H1 (cell line): Measurements from ENCODE around the gene GJA5.
"Not testable (repeated sequence)": the region's sequence is repeated elsewhere in the genome, so short reads cannot be mapped to it uniquely, and the experiment has no call there.

Experiments
- ASH2L ChIP-seq: fragments of 200-600, 300-600 bp; sonication (generic); IDR thresholded peaks from one replicate; pipeline ENCODE4 v1.7.1; 2017; ENCODE audit warnings: low read length
- CHD1 ChIP-seq: IDR thresholded peaks from 2 replicates; pipeline ENCODE4 v1.6.1; 2012; ENCODE audit warnings: low read depth, low read length, improper control_type of control experiment
- PHF8 ChIP-seq: fragments of 200-600 bp; sonication (generic); conservative IDR thresholded peaks from 2 replicates; pipeline ENCODE4 v1.7.1; 2012; ENCODE audit warnings: low read depth, mild to moderate bottlenecking, inconsistent platforms, low read length, moderate library complexity
- POLR2A ChIP-seq, 2 experiments: IDR thresholded peaks; 1 replicate in 1 of 2; 2 replicates in 1 of 2; pipeline ENCODE4 v1.6.1; 2011; ENCODE audit warnings: low read depth in 2 of 2, low read length in 2 of 2, mild to moderate bottlenecking in 2 of 2; ENCODE audit errors: control extremely low read depth in 1 of 2
- POLR2AphosphoS5 ChIP-seq: IDR thresholded peaks from 2 replicates; pipeline ENCODE4 v1.6.1; 2011; ENCODE audit warnings: low read depth, low read length
- RAD21 ChIP-seq, 2 experiments: IDR thresholded peaks in 1 of 2; conservative IDR thresholded peaks in 1 of 2; 2 replicates each; pipeline ENCODE4 v1.6.1; 2011; ENCODE audit warnings: low read depth in 2 of 2, low read length in 2 of 2, improper control_type of control experiment in 1 of 2, inconsistent platforms in 1 of 2, mild to moderate bottlenecking in 1 of 2, moderate library complexity in 1 of 2
- SP1 ChIP-seq: IDR thresholded peaks from 2 replicates; pipeline ENCODE4 v1.6.1; 2011; ENCODE audit warnings: low read depth, low read length
- SRF ChIP-seq: IDR thresholded peaks from 2 replicates; pipeline ENCODE4 v1.6.1; 2011; ENCODE audit warnings: mild to moderate bottlenecking, low read depth, low read length, moderate library complexity
- TF ChIP-seq, protein P1 (sequence below), 3 experiments: IDR thresholded peaks; 1 replicate in 2 of 3; 2 replicates in 1 of 3; pipeline versions ENCODE4 v1.5.1 to v1.6.1; 2011; ENCODE audit warnings: low read length in 3 of 3, mild to moderate bottlenecking in 3 of 3, inconsistent platforms in 2 of 3, low read depth in 1 of 3, moderate library complexity in 1 of 3; ENCODE audit not compliant: insufficient read depth in 1 of 3; ENCODE audit errors: control extremely low read depth in 1 of 3
- TF ChIP-seq, protein P2 (sequence below): IDR thresholded peaks from 2 replicates; pipeline ENCODE4 v1.6.1; 2012; ENCODE audit warnings: inconsistent platforms
- TF ChIP-seq, protein P3 (sequence below): IDR thresholded peaks from 2 replicates; pipeline ENCODE4 v1.6.1; 2011; ENCODE audit warnings: low read length, improper control_type of control experiment
- TF ChIP-seq, protein P4 (sequence below): IDR thresholded peaks from 2 replicates; pipeline ENCODE4 v1.6.1; 2012; ENCODE audit warnings: inconsistent platforms

DNA sequence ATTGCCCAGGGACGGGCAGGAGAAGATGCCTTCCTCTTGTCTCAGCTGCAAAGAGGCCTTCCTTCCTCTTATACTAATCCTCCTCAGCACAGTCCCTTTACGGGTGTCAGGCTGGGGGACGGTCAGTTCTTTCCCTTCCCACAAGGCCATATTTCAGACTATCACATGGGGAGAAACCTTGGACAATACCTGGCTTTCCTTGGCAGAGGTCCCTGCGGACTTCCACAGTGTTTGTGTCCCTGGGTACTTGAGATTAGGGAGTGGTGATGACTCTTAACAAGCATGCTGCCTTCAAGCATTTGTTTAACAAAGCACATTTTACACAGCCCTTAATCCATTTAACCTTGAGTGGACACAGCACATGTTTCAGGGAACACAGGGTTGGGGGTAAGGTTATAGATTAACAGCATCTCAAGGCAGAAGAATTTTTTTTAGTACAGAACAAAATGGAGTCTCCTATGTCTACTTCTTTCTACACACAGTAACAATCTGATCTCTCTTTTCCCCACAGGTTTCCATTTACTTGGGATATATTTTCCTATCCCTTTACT, 26.0 kb downstream of the GJA5 start:
- TF ChIP-seq, protein P1, sequence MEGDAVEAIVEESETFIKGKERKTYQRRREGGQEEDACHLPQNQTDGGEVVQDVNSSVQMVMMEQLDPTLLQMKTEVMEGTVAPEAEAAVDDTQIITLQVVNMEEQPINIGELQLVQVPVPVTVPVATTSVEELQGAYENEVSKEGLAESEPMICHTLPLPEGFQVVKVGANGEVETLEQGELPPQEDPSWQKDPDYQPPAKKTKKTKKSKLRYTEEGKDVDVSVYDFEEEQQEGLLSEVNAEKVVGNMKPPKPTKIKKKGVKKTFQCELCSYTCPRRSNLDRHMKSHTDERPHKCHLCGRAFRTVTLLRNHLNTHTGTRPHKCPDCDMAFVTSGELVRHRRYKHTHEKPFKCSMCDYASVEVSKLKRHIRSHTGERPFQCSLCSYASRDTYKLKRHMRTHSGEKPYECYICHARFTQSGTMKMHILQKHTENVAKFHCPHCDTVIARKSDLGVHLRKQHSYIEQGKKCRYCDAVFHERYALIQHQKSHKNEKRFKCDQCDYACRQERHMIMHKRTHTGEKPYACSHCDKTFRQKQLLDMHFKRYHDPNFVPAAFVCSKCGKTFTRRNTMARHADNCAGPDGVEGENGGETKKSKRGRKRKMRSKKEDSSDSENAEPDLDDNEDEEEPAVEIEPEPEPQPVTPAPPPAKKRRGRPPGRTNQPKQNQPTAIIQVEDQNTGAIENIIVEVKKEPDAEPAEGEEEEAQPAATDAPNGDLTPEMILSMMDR (IDR thresholded peaks at IDR 0.05; ENCODE audit: control extremely low read depth in 1 of 3, insufficient read depth in 1 of 3, low read depth in 1 of 3, low read length in 3 of 3), result not testable (repeated sequence)
- TF ChIP-seq, protein P2, sequence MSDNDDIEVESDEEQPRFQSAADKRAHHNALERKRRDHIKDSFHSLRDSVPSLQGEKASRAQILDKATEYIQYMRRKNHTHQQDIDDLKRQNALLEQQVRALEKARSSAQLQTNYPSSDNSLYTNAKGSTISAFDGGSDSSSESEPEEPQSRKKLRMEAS, result not testable (repeated sequence)
- TF ChIP-seq CHD1; POLR2AphosphoS5; POLR2A (IDR thresholded peaks at IDR 0.05; ENCODE audit: control extremely low read depth in 1 of 2, low read depth in 2 of 2, low read length in 2 of 2); PHF8; SP1; RAD21 (IDR thresholded peaks at IDR 0.05 in 1 of 2, conservative IDR thresholded peaks at IDR 0.05 in 1 of 2; ENCODE audit: low read depth in 2 of 2, low read length in 2 of 2); ASH2L; SRF: not testable (repeated sequence)
- TF ChIP-seq, protein P3, sequence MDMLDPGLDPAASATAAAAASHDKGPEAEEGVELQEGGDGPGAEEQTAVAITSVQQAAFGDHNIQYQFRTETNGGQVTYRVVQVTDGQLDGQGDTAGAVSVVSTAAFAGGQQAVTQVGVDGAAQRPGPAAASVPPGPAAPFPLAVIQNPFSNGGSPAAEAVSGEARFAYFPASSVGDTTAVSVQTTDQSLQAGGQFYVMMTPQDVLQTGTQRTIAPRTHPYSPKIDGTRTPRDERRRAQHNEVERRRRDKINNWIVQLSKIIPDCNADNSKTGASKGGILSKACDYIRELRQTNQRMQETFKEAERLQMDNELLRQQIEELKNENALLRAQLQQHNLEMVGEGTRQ, result not testable (repeated sequence)
- TF ChIP-seq, protein P4, sequence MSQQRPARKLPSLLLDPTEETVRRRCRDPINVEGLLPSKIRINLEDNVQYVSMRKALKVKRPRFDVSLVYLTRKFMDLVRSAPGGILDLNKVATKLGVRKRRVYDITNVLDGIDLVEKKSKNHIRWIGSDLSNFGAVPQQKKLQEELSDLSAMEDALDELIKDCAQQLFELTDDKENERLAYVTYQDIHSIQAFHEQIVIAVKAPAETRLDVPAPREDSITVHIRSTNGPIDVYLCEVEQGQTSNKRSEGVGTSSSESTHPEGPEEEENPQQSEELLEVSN, result not testable (repeated sequence)
